Right atrium auricular region (tissue), 2 donors: ENCODE measurements around the gene ARID5B. TPM values are rescaled to one million over a fixed set of nuclear protein-coding genes. Genes with fewer than 3 reads are reported as not detected.

ENCODE experiments used
- DNase-seq: peaks from one replicate; pipeline ENCODE4 v3.0.0-alpha.2; 2019; ENCODE audit warnings: low spot score
- H3K27ac ChIP-seq, 2 donors: fragments of 200-600 bp; sonication (generic); 1 replicate in 1 of 2; 2 replicates in 1 of 2; pipeline ENCODE4 v1.5.1; 2016 to 2019
- H3K27me3 ChIP-seq, 2 donors: fragments of 200-600 bp; sonication (generic); one replicate each; pipeline versions ENCODE4 v1.5.1 to v1.6.0; 2017 to 2019
- H3K36me3 ChIP-seq: fragments of 200-600 bp; sonication (generic); one replicate; pipeline ENCODE4 v1.5.1; 2016
- H3K4me1 ChIP-seq, 2 donors: fragments of 200-600 bp; sonication (generic); one replicate each; pipeline versions ENCODE4 v1.5.1 to v1.6.0; 2017 to 2019
- H3K4me3 ChIP-seq, 2 donors: fragments of 200-600 bp; sonication (generic); 1 replicate in 1 of 2; 2 replicates in 1 of 2; pipeline ENCODE4 v1.5.1; 2017 to 2019; ENCODE audit warnings: mild to moderate bottlenecking in 1 of 2, moderate library complexity in 1 of 2
- H3K9me3 ChIP-seq, 2 donors: fragments of 200-600 bp; sonication (generic); one replicate each; pipeline ENCODE4 v1.5.1; 2019
- CTCF ChIP-seq, 2 donors: fragments of 200-600 bp; sonication (generic); IDR thresholded peaks; one replicate each; pipeline ENCODE4 v1.5.1; 2019; ENCODE audit warnings: antibody characterized with exemption in 2 of 2
- total RNA-seq, 2 donors: library from RNA; depleted of rRNA; stranded (reverse); fragments of >200 nt; gene quantifications; one replicate each; pipeline ENCODE4 v1.1.0, GENCODE V29; 2016

ARID5B gene
- total RNA-seq, 2 donors from 2014 or later: 37.9 to 53.4 TPM

- no peak overlapping the region for H3K4me3 ChIP-seq
- peaks cover 0 to 42% of the 10 kb centered on the region in 2 donors for H3K4me1 ChIP-seq
- H3K9me3 ChIP-seq: no peaks in the 10 kb centered on the region
- no peak for TF ChIP-seq CTCF (IDR thresholded peaks at IDR 0.05)
- no peak for DNase-seq
- H3K36me3 ChIP-seq: no peaks in the 10 kb centered on the region
- H3K27ac ChIP-seq: no peak overlapping the region
- no peaks in the 10 kb centered on the region for H3K27me3 ChIP-seq
These were observed 116.0 kb downstream of the ARID5B start for GRCh38 chr10:62017491-62017870.

DNA sequence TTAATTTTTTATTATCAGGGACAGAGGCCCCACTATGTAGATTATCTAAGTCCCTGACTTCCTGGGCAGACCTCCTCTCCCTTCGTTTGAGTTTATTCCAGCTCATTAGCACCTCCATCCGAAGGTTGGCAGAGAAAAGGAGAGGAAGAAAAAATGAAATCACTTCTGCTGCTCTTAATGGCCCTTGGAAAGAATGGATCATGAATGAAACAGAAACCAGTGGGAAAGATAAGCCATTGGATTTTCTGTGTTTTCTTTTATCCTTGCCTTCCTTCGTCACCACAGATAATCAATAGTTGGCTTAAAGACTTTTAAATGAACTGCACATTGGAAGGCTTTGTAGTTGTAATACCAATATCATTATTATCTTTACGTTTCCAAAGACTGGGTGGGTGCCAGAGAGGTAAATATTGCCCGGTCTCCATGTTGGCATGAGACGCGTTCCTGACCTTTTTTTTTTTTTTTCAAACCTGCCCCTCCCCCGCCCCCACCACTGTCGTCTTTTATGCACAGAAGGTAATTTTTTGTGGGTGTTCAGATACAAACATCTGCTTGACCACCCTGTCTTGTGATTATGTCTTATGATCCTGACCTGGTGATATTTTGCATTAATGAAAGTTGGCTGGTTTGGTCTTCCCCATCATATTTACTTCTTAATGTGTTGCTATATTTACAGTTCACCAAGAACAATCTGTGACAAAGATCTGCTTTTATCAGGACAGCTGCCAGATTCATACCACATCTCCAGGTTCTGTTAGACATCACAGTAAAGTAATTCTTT is 116.8 kb downstream of the ARID5B start:
- Histone ChIP-seq H3K27me3 (no peaks in the 10 kb centered on the region), H3K9me3 (no peaks in the 10 kb centered on the region), H3K4me3 (no peak overlapping the region), H3K4me1 (peaks cover 0 to 42% of the 10 kb centered on the region in 2 donors), H3K36me3 (no peaks in the 10 kb centered on the region), H3K27ac (peak overlapping the region in 1 of 2 donors; percentile 34)
- no peak for TF ChIP-seq CTCF (IDR thresholded peaks at IDR 0.05)
- no peak for DNase-seq

GRCh38 chr10:62019013-62019684 is 117.7 kb downstream of the ARID5B start:
- Histone ChIP-seq H3K27me3 (no peaks in the 10 kb centered on the region), H3K4me3 (no peak overlapping the region), H3K36me3 (no peaks in the 10 kb centered on the region), H3K4me1 (peaks cover 0 to 42% of the 10 kb centered on the region in 2 donors), H3K9me3 (no peaks in the 10 kb centered on the region), H3K27ac (peak overlapping the region; percentile 34 to 74)
- no peak for TF ChIP-seq CTCF (IDR thresholded peaks at IDR 0.05)
- no peak for DNase-seq

DNA sequence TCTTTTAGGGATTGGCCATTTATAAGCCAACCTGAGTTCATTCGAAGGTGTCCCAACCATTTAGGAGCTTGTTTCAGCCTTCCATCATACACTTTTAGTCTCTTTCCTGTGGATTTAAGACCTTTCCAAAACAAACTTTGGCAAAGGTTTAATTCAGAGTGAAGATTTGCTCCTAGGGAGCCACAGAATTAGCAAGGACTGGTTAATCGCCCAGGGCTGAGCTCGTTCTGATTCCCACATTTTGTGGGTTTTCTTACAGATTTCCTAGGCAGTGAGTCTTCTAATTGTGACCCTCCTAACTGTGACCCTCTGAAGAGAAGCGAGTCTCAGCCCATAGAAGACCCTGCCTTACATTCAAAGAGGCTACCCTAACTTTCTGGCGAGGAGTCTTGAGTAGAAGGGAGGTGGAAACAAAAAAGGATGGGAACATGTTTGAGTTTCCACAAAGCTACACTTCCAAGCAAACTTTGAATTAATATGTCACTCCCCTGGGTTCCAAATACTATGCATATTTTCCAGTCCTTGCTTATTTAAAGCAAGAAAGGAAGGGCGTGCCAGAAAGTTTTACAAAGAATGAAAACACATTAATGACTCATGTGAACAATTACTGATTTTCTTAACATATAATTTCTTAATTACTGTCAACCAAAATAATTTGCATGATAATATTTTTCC is 118.3 kb downstream of the ARID5B start:
- peak overlapping the region; percentile 34 to 74 for H3K27ac ChIP-seq
- DNase-seq: no peak
- TF ChIP-seq CTCF (IDR thresholded peaks at IDR 0.05): no peak
- no peaks in the 10 kb centered on the region for H3K27me3 ChIP-seq
- peaks cover 0 to 42% of the 10 kb centered on the region in 2 donors for H3K4me1 ChIP-seq
- no peaks in the 10 kb centered on the region for H3K9me3 ChIP-seq
- H3K4me3 ChIP-seq: no peak overlapping the region
- no peaks in the 10 kb centered on the region for H3K36me3 ChIP-seq

DNA sequence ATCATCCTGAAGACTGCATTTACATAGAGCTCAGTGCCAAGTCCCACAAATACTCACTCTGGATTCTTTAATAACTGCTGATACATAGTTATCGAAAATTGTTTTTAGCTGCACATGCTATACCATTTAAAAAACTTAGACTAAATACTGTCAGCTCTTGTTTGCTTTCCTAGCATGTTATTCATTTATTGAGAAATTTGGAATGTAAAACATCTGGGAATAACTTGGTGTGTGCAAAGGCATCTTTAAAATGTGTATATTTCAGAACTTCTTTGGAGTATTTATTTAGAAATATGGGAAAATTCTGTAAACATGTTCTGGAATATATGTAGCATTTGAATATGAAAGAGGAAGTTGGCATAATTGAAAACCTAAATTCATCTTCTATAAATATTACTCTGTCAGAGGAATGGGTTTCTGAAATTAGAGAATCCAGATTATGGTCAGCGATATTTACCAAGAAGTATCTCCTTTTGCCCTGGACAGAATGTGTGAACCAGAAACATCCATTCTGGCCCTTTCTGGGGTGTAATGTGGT is 119.7 kb downstream of the ARID5B start:
- TF ChIP-seq CTCF (IDR thresholded peaks at IDR 0.05): no peak
- H3K27me3 ChIP-seq: no peaks in the 10 kb centered on the region
- H3K36me3 ChIP-seq: no peaks in the 10 kb centered on the region
- no peak overlapping the region for H3K27ac ChIP-seq
- no peak for DNase-seq
- peaks cover 0 to 37% of the 10 kb centered on the region in 2 donors for H3K4me1 ChIP-seq
- no peak overlapping the region for H3K4me3 ChIP-seq
- no peaks in the 10 kb centered on the region for H3K9me3 ChIP-seq
